KMS-11 (cell line): Measurements from ENCODE around the gene IP6K1.

Experiments
- H2AFZ ChIP-seq: fragments of 200-600 bp; sonication (generic); 2 replicates; pipeline ENCODE4 v1.6.1; 2016; ENCODE audit warnings: antibody characterized with exemption, mixed run types, low read depth
- H3K27ac ChIP-seq: fragments of 200-600 bp; sonication (generic); 2 replicates; pipeline ENCODE4 v1.6.1; 2016; ENCODE audit warnings: mild to moderate bottlenecking, mixed run types
- H3K27me3 ChIP-seq: fragments of 200-600 bp; sonication (generic); 2 replicates; pipeline ENCODE4 v1.6.1; 2017; ENCODE audit warnings: mild to moderate bottlenecking, low read depth, mixed run types, moderate library complexity; ENCODE audit not compliant: insufficient read depth
- H3K36me3 ChIP-seq: fragments of 200-600 bp; sonication (generic); 2 replicates; pipeline ENCODE4 v1.6.1; 2017; ENCODE audit warnings: mild to moderate bottlenecking, mixed run types; ENCODE audit not compliant: insufficient read depth
- H3K4me1 ChIP-seq: fragments of 200-600 bp; sonication (generic); 2 replicates; pipeline ENCODE4 v1.6.1; 2016; ENCODE audit warnings: mild to moderate bottlenecking, low read depth, mixed run types; ENCODE audit not compliant: poor library complexity, severe bottlenecking
- H3K4me2 ChIP-seq: fragments of 200-600 bp; sonication (generic); 2 replicates; pipeline ENCODE4 v1.7.0; 2016; ENCODE audit warnings: mild to moderate bottlenecking, mixed run types
- H3K4me3 ChIP-seq: fragments of 200-600 bp; sonication (generic); IDR thresholded peaks from 2 replicates; pipeline ENCODE4 v1.6.1; 2017; ENCODE audit warnings: low read depth, low read length, mixed read lengths; ENCODE audit not compliant: insufficient read depth
- H3K79me2 ChIP-seq: fragments of 200-600 bp; sonication (generic); 2 replicates; pipeline ENCODE4 v1.6.1; 2016; ENCODE audit warnings: low read depth, mixed run types; ENCODE audit not compliant: insufficient read depth
- H3K9ac ChIP-seq: fragments of 200-600 bp; sonication (generic); 2 replicates; pipeline ENCODE4 v1.6.1; 2016; ENCODE audit warnings: mild to moderate bottlenecking, mixed run types
- H4K20me1 ChIP-seq: fragments of 200-600 bp; sonication (generic); 2 replicates; pipeline ENCODE4 v1.6.1; 2016; ENCODE audit warnings: mild to moderate bottlenecking, mixed run types; ENCODE audit not compliant: insufficient read depth
- TF ChIP-seq, protein P1 (sequence below): fragments of 200-600 bp; sonication (generic); conservative IDR thresholded peaks from 2 replicates; pipeline ENCODE4 v1.6.1; 2017; ENCODE audit warnings: low read depth, mild to moderate bottlenecking, antibody characterized with exemption, low read length, moderate library complexity, mixed read lengths

Gene IP6K1

DNA sequence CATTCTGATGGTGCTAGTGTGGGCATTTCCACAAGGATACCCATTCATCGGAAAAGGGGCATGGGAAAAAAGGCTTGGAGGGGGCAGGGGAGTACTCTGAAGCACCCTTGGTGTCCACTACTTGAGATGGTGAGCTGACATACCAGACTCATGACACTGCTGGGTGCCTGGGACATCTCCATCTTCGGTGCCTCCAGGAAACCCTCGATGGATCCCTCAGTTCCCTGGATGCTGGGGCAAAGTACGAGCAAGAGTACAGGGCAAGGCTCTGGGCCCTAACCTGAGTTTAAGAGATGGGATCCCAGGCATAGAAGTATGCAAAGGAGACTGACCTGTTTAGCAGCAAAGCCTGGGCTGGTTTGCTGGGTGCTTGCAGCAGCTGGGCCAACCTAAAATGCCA is 5.2 kb upstream of the IP6K1 start:
- Histone ChIP-seq H3K9ac (no peak overlapping the region), H3K27ac (no peak overlapping the region), H4K20me1 (no peaks in the 10 kb centered on the region), H3K79me2 (no peaks in the 10 kb centered on the region), H3K27me3 (no peaks in the 10 kb centered on the region), H3K4me1 (peaks cover 10% of the 10 kb centered on the region), H3K4me2 (no peak overlapping the region), H3K4me3 (no peak overlapping the region), H2AFZ (no peak overlapping the region), H3K36me3 (no peaks in the 10 kb centered on the region)
- TF ChIP-seq, protein P1, sequence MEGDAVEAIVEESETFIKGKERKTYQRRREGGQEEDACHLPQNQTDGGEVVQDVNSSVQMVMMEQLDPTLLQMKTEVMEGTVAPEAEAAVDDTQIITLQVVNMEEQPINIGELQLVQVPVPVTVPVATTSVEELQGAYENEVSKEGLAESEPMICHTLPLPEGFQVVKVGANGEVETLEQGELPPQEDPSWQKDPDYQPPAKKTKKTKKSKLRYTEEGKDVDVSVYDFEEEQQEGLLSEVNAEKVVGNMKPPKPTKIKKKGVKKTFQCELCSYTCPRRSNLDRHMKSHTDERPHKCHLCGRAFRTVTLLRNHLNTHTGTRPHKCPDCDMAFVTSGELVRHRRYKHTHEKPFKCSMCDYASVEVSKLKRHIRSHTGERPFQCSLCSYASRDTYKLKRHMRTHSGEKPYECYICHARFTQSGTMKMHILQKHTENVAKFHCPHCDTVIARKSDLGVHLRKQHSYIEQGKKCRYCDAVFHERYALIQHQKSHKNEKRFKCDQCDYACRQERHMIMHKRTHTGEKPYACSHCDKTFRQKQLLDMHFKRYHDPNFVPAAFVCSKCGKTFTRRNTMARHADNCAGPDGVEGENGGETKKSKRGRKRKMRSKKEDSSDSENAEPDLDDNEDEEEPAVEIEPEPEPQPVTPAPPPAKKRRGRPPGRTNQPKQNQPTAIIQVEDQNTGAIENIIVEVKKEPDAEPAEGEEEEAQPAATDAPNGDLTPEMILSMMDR = no peak

DNA sequence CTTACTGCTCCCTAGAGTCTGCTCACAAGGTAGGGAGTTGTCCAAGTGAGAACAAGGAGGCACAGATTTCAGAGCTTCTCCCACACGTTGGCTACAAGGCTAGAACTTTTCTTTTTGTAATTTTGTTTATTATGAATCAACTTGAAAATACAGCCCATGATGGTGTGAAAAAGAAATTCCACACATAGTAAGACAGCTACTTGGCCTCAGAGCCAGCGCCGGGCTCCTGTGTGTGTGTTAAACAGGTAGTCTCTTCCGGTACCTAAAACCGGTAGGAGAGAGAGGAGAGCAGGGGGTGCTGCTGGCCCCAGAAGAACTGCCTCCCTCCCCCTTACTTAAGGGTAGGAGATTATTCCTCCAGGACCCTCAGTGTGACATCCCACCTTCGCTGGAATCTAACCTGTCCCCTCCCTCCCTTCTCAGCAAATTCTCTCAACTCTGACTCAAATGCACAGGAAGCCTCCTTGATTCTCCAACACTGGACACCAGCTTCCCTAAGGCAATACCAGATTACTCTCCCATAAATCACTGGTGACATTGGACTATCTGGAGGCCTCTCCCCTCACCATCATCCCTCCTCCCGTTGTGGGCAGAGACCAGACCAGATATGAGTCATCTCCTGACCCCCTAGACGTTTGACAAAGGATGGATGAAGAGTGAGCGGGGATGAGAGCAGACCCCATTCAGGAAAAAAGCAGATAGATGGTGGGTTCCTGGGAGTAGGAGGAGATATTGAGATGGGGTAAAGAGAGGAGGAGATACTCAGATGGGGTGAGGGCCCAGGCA is 4.5 kb upstream of the IP6K1 start:
- no peak overlapping the region for H3K4me3 ChIP-seq
- H2AFZ ChIP-seq = no peak overlapping the region
- TF ChIP-seq, protein P1 = no peak
- H3K4me1 ChIP-seq = peaks cover 10% of the 10 kb centered on the region
- H3K4me2 ChIP-seq = no peak overlapping the region
- no peaks in the 10 kb centered on the region for H3K36me3 ChIP-seq
- no peak overlapping the region for H3K9ac ChIP-seq
- peaks cover 5% of the 10 kb centered on the region; the same call in 1 of the 2 replicates for H3K79me2 ChIP-seq
- H3K27me3 ChIP-seq = no peaks in the 10 kb centered on the region
- no peak overlapping the region for H3K27ac ChIP-seq
- H4K20me1 ChIP-seq = no peaks in the 10 kb centered on the region

DNA sequence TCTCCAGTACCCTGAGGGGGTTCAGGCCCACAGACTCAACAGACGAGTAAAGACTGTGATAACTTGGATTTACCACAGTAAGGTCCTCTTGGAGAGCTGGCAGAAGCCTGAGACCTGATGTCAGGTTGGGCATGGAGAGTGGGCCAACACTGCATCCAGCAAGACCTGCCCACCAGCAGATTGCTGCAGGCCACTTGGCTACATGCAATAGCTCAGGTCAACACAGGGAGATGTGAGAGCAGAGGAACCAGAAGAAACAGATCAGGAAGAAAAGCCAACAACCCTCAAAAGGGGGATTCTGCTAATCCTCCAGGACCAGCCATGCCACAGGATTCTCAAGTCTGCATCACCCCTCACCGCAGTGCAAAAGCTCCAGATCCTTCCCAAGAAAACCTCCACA is 1.7 kb upstream of the IP6K1 start:
- Histone ChIP-seq H2AFZ (no peak overlapping the region), H3K9ac (no peak overlapping the region), H3K36me3 (no peaks in the 10 kb centered on the region), H3K4me2 (no peak overlapping the region), H3K4me1 (peaks cover 10% of the 10 kb centered on the region), H3K4me3 (no peak overlapping the region), H3K27me3 (no peaks in the 10 kb centered on the region), H3K79me2 (peaks cover 22% of the 10 kb centered on the region), H4K20me1 (no peaks in the 10 kb centered on the region), H3K27ac (no peak overlapping the region)
- TF ChIP-seq, protein P1 = no peak

DNA sequence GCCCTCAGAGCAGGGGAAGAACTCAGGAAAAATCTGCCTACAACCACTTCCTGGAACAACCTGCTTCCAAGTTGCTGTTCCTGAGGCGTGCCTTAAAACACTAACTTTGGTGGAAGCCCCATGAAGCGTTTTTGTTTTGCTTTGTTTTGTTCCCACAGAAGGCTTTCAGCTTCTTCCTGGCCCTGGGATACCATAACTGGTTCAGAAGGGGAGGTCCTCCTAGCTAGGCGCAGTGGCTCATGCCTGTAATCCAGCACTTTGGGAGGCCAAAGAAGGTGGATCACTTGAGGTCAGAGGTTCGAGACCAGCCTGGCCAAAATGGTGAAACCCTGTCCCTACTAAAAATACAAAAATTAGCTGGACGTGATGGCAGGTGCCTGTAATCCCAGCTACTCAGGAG is 1.2 kb upstream of the IP6K1 start:
- H3K27ac ChIP-seq = no peak overlapping the region

More for the DNA sequence above, 1.2 kb upstream of the IP6K1 start:
- no peak overlapping the region for H3K9ac ChIP-seq
- no peaks in the 10 kb centered on the region for H4K20me1 ChIP-seq
- no peaks in the 10 kb centered on the region for H3K36me3 ChIP-seq
- TF ChIP-seq, protein P1 = no peak
- H3K79me2 ChIP-seq = peaks cover 22% of the 10 kb centered on the region
- H2AFZ ChIP-seq = peak overlapping the region; percentile 76; the same call in 1 of the 2 replicates
- H3K4me1 ChIP-seq = peaks cover 10% of the 10 kb centered on the region
- H3K4me2 ChIP-seq = no peak overlapping the region
- H3K27me3 ChIP-seq = no peaks in the 10 kb centered on the region
- H3K4me3 ChIP-seq = no peak overlapping the region
